Activated CD4-positive, alpha-beta T cell treated with anti-CD3 and anti-CD28 coated beads for 1 hour (primary cell): ENCODE measurements around the gene PHLPP1.
"Not testable (repeated sequence)": the region's sequence is repeated elsewhere in the genome, so short reads cannot be mapped to it uniquely, and the experiment has no call there.

Experiments
- DNase-seq: peaks from one replicate; pipeline ENCODE4 v3.0.0-alpha.2; 2020

PHLPP1 gene

DNA sequence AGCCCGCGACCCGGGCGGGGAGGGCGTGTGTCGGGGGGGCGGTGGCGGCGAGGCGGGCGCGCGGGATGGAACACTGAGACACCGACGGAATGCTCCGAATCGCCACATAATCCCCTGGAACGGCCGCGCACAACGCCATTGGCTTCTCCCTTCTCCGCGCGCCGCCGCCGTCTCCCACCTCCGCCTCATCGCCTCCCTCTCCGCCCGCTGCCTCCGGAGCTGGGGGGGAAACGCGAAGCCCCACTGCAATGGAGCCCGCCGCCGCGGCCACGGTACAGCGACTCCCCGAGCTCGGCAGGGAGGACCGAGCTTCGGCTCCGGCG lies at the start of gene PHLPP1:
Gene PHLPP1, plus strand, starts transcription at position 106 of the 323 bp plus-strand sequence. Its CDS starts 143 bp downstream, at position 249.
- DNase-seq, result no peak

DNA sequence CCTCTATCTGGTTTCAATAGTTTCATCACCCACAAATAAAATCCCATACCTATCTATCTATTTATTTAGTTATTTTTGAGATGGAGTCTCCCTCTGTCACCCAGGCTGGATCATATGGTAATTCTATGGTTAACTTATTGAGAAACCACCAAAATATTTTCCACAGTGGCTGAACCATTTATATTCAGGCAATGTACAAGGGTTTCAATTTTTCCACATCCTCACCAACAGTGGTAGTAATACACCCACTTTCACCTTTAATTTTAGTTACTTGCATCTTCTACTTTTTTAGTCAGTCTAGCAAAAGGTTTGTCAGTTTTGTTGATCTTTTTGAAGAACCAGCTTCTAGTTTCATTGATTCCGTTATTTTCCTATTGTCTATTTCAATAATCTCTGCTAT lies 46.1 kb upstream of the PHLPP1 start:
- DNase-seq, result no peak

DNA sequence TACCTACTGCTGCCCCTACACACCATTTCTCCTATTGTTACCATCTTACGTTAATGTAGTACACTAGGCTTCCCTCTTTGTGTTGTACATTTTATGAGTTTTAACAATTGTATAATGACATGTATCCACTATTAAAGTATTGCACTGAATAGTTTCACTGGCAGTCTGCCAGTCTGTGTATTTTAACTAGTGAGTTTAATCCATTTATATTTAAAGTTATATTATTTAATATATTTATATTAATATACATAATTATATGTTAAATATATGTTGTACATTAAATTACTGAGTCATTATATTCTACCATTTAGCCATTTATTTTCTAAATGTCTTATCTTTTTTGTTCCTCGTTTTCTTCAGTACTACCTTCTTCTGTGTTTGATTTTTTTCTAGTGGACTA lies 44.8 kb upstream of the PHLPP1 start:
- DNase-seq, result no peak

DNA sequence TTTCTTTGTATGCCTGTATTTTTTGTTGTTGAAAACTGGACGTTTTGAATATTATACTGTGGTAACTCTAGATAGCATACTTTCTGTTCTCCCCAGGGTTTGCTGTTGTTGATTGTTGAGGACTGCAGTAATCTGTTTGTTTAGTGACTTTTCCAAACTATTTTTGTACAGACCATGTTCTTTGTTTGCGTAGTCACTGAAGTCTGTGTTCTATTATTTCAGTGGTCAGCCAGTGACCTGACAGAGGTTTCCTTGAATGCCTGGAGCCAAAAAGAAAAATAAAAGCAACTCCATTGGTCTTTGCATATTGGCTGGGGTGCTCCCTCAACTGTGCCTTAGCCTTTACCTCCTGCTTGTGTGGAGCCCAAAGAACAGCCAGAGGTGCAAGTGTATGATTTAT lies 42.7 kb upstream of the PHLPP1 start:
- no peak for DNase-seq

DNA sequence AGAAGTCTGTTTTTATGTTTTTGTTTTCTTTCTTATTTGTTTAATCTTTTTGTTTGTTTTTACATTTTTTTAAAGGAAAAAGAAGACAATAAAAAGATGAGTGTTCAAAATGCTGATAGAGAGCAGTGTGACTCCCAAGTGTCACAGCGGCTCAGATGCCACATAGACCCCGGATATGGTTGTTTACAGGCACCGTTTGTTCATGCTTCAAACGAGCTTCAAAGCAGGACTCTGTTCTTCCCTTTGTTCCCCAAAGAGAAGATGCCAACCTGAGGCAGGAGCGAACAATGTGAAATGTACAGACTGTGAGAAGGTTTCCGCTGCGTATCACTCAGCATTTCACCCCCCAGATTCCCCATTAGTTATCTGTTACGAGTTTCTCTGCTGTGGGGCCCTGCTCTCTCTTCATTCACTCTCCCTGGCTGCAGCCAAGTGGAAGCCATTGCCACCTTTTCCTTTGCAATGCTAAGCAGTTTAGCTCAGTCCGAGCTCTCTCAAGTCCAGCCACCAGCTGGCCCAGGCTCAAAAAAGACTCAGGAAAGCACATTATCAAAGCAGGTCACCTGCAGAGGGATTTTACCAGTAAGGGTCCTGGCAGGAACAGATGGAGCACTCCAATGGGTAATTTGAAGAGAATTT lies 36.4 kb upstream of the PHLPP1 start:
- DNase-seq, result no peak

DNA sequence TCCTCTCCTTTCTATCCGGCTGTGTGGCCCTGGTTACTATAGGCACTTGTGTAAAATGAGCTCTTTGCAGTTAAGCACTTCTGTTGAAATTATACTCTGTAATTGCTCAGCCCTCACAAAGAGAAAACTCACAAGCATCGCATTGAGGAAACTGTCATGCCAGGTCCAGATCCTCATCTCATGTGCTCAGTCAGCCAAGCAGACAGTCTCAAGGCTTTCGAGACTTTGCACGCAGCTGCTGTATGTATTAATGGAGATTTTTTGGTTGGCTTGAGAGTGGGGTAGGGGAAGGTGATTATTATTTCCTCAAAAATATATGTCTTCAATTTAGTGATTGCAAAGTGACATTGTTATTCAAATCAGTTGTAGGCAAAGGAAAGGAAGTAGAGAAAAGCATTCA lies 33.0 kb upstream of the PHLPP1 start:
- no peak for DNase-seq

DNA sequence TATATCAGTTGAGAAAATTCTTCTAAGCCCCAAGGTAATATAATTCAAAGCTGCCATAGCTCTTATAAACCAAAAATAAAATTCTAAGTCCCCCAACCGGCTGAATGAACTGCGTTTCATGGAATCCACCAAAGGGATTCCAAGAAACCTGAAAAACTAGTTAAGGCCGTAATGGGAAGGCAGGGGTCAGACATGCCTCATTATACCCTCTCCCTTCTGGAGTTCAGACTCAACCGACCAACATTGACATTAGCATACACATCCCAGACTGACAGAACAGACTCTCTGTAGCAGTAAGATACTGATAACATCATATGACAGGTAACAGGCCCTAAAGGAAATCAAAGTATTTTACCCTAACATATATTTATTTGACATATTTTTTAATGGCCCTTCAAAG lies 31.4 kb upstream of the PHLPP1 start:
- DNase-seq, result no peak

DNA sequence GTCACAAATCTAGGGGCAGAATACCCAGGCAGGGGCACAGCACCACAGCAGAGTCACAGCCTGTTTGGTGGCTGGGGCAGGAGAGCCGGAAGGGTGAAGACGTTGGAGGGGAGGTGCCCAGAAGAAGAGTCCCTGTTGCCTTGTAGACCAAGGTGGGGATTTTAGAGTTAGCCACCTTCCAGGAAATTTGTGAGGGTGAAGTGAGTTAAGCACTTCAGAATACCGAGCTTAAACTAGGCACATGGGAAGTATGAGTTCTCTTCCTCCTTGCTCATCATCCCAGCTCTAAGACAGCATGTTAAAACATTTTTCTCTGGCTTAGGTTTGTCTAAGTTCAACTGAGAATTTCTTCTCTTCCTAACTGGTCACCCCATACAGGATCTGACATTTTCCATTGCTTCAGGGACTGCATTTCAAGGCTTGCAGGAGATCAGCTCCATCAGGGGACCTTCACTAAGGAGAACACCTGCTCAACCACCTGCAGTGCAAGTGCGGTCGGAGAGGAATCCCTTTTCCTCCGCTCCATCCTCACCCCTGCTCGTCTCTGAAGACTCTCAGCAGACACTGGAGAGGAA lies 26.5 kb upstream of the PHLPP1 start:
- DNase-seq, result no peak

DNA sequence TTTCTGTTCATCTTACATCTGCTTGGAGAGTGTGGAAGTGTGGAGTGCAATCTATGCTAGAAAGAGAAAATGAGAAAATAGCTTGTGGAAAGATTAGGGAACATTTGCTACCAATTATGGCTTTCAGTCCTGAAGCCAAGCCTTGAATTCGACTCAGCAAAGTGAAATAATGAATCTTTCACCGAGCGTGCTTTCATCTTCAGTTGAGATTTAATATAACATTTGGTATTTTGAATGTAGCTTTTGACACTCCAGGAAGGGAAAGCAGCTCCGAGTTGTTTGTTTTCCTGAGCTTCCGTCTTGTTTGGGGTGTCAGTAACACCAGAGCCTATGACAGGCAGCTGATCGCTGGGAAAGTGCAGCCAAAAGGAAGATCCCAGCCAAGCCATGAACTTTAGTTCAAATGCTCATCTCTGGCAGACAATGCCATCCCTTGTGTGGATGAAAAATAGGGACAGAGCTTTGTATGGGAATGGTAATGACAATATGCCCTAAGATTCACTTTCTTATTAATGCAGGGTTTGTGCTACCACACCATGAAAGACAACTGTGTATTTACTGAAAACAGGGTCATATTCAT lies 25.0 kb upstream of the PHLPP1 start:
- no peak for DNase-seq

DNA sequence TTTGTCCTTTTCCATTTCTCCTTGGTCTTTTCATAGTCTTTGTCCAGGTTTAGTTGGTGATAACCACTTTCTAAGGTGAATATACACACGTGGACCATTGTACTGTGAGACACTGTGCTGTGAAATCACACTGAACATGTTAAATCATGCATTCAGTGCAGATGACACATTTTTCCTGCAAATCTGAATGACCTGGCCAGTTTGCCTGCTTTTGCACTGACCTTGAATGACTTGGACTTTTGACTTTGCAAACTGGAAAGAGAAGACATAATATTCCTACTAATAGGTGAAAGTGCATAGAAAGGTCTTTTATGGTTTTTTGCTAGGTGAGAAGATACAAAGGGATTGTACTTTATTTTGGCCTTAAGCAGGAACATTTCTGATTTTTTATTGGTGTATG lies 21.7 kb upstream of the PHLPP1 start:
- no peak for DNase-seq

DNA sequence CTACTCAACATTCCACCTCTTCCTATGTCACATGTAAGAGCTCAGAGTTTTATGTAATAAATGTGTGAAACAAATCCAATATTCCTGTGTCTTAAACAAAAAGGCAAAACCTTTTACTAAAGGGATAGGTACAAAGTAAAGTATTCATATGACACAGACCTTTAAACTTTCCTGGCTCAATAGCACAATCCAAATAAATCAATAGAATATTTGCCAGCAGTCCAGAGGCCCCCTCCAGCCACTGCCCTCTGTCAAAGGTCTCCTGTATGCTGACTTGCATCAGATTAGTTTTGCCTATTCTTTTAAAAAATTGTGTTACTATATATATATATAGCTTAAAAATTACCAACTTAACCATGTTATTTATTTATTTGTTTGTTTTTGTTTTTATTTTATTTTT lies 17.7 kb upstream of the PHLPP1 start:
- no peak for DNase-seq

DNA sequence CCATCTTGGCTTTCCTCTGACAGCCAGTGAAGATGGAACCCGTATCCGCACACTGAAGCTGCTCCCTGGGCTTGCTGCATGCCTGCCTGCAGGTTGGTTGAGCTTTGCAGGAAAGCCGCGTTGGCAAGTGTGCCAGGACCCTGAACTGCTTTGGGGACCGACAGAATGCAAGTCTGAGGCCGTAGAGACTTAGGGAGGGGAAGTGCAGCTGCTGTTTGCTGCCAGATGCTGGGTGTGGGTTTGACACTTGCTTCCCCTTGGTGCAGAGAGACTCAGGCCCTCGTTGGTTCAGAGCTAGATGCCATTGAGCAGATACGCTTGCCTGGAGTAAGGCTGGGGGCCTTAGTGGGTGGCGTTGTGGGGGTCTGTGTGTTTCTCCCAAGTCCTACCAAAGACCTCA lies 13.1 kb upstream of the PHLPP1 start:
- DNase-seq, result no peak

DNA sequence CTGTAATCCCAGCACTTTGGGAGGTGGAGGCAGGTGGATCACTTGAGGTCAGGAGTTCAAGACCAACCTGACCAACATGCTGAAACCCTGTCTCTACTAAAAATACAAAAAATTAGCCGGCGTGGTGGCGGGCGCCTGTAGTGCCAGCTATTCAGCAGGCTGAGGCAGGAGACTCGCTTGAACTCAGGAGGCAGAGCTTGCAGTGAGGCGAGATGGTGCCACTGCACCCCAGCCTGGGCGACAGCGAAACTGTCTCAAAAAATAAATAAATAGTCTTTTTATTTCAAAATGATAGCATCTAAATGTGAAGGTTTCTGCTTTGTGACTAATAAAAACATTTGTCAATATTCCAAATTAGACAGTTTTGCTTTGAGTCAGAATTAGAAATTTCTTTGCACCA lies 8.5 kb upstream of the PHLPP1 start:
- not testable (repeated sequence) for DNase-seq

DNA sequence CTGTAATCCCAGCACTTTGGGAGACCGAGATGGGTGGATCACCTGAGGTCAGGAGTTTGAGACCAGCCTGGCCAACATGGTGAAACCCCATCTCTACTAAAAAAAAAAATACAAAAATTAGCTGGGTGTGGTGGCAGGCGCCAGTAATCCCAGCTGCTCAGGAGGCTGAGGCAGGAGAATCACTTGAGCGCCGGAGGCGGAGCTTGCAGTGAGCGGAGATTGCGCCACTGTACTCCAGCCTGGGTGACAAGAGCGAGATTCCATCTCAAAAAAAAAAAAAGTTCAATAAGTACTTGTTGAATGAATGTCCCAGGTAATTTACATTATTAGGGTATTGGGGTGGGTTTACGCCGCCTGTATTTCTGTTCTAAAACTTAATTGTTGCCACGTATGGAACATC lies 5.4 kb upstream of the PHLPP1 start:
- DNase-seq, result not testable (repeated sequence)

DNA sequence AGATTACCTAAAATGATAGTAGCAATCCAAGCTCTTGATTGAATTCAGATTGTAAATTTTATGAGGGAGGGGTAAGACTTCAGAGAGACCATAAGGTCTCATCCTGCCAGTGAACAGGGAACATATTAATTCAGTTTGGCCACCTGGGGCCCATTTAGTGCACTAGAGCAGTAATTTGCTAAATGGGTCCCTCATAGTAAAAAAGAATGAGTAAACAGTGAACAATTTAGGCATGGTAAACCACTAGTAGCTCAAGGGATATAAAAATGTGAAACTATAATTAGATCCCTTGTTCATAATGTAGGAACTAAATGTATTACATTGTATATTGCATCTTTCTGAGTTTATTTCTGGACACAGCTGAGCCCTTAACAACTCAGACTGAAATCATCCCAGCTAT lies 4.9 kb upstream of the PHLPP1 start:
- no peak for DNase-seq

DNA sequence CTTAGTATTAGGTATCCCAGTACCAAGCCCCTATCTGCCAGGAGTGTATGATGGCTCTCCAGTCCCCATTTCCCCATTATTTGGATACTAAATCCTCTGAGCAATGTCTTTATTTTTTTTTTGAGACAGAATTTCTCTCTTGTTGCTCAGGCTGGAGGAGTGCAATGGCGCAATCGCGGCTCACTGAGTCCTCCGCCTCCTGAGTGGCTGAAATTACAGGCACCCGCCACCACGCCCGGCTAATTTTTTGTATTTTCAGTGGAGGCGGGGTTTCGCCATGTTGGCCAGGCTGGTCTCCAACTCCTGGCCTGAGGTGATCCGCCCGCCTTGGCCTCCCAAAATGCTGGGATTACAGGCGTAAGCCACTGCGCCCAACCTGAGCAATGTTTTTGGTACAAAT lies 3.6 kb upstream of the PHLPP1 start:
- DNase-seq, result no peak

DNA sequence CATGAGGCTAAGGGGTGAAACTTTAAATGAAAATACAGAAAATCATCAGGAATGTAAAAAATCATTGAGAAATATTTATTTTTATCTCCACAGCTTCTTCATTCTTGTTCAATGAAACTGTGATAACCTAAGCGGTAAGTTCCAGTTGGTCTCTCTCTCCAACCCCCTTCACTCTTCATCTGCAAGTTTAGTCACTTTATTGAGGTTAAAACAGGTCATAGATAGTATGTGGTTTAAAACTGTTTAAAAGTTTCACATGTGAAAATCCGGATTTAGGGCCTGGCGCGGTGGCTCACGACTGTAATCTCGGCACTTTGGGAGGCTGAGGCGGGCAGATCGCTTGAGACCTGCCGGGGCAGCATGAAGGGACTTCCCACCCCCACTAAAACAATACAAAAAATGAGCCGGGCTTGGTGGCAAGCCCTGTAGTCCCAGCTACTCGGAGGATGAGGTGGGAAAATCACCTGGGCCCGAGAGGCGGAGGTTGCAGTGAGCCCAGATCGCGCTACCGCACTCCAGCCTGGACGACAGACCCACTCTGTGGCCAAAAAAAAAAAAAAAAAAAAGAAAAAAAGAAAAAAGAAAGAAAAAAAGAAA lies 1.6 kb upstream of the PHLPP1 start:
- DNase-seq, result no peak

DNA sequence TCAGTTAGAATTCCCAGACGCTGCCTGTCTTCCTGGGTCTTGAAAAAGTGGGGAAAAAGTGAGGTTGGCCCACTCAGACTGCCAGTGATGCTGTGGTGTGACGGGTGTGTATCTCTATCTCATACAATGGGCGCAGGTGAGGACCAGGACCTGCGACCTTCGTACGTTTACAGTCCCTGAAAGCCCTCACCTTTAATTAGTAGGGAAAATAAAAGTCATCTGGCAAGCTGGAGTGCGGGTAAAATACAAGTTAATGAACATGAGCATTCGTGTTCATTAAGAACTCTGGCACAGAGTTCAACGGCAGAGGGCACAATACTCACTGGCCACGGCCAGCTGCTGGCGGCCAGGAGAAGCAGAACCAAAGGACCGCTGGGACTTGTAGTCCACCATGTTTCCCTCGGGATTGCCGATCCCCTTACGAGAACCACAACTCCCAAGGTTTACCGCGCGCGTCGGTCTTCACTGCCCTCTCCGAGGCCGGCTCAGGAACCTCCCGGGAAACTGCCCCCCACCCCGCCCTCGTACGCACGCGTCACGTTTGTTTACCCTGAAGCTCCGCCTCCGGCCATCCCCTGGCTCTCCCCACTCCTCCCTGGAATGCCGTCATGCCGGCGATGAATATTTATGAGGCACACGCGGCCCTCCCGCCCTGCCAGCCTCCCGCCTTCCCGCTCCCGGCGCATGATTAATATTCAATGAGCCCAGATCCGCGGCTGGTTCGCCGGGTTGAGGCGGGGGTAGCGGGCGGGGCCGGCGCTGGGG lies 488 bp upstream of the PHLPP1 start:
- peak; percentile 84 for DNase-seq

DNA sequence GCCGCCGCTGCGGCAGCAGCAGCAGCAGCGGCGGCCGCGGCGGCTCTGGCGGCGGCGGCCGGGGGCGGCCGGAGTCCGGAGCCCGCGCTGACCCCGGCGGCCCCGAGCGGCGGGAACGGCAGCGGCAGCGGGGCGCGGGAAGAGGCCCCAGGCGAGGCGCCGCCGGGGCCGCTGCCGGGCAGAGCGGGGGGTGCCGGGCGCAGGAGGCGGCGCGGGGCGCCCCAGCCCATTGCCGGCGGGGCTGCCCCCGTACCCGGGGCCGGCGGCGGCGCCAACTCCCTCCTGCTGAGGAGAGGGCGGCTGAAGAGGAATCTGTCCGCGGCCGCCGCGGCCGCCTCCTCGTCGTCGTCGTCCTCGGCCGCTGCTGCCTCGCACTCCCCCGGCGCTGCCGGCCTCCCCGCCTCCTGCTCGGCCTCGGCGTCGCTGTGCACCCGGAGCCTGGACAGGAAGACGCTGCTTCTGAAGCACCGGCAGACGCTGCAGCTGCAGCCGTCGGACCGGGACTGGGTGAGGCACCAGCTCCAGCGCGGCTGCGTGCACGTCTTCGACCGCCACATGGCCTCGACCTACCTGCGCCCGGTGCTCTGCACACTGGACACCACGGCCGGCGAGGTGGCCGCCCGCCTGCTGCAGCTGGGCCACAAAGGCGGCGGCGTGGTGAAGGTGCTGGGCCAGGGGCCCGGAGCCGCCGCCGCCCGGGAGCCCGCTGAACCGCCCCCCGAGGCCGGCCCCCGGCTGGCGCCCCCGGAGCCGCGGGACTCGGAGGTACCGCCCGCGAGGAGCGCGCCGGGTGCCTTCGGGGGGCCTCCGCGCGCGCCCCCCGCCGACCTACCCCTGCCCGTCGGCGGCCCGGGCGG lies 646 bp downstream of the PHLPP1 start:
- peak; percentile 45 for DNase-seq

DNA sequence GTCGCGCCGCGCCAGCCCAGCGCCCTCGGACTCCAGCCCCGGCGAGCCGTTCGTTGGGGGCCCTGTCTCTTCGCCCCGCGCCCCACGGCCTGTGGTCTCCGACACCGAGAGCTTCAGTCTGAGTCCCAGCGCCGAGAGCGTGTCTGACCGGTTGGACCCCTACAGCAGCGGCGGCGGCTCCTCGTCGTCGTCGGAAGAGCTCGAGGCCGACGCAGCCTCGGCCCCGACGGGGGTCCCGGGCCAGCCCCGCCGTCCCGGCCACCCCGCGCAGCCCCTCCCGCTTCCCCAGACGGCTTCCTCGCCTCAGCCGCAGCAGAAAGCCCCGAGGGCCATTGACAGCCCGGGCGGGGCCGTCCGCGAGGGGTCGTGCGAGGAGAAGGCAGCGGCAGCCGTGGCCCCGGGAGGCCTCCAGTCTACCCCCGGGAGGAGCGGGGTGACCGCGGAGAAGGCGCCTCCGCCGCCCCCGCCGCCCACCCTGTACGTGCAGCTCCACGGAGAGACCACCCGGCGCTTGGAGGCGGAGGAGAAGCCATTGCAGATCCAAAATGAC lies 1.4 kb downstream of the PHLPP1 start:
- peak; percentile 12 for DNase-seq

DNA sequence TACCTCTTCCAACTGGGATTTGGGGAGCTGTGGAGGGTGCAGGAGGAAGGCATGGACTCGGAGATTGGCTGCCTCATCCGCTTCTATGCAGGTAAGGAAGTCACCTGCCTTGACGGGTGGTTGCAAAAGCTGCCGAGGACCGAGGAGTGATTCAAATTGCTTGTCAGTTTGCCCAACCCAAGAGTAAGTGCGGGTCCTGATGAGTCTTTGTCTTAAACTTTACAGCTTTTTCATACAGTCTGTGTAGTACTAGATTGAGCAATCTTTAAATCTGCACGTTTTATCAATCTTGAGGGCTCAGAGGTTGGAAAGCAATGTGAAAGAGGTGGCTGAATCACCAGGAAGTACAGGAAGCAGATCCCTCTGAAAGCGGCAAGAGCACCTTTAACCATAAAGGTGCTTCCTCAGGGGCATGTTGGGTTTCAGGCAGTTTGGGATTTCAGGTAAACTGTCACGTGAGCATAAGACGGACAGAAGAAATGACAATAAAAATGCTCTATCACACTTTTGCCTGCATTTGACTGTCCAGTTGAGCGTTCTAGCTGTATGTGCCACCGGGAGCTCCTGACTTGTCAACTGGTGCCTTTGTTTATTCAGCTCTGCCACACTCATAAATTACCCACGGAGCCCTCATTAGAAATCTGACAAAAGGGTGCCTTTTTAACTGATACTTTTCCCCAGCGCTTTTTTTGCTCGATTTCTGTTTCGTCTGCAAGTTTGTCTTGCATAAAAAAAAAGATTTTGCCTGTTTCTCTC lies 2.0 kb downstream of the PHLPP1 start:
- DNase-seq, result no peak
